Kidney epithelial cell (primary cell): ENCODE data around the gene THPO. TPM values are rescaled to one million over a fixed set of nuclear protein-coding genes. Genes with fewer than 3 reads are reported as not detected.

Experiments
- DNase-seq: peaks from one replicate; pipeline ENCODE4 v3.0.0-alpha.2; 2010; ENCODE audit warnings: low read depth
- H3K27me3 ChIP-seq: 2 replicates; pipeline ENCODE4 v1.6.0; 2011; ENCODE audit warnings: low read length; ENCODE audit not compliant: control insufficient read depth, insufficient read depth
- H3K36me3 ChIP-seq: 2 replicates; pipeline ENCODE4 v1.5.1; 2011; ENCODE audit warnings: low read length; ENCODE audit not compliant: control insufficient read depth, insufficient read depth
- H3K4me3 ChIP-seq: 2 replicates; pipeline ENCODE4 v1.5.1; 2011; ENCODE audit warnings: low read depth, mild to moderate bottlenecking, control low read depth, low read length
- CTCF ChIP-seq: IDR thresholded peaks from 2 replicates; pipeline ENCODE4 v1.5.1; 2011; ENCODE audit warnings: mild to moderate bottlenecking, moderate library complexity, low read length, control low read depth, inconsistent platforms; ENCODE audit not compliant: insufficient read depth, poor library complexity, severe bottlenecking
- total RNA-seq: library from RNA; depleted of rRNA; stranded (reverse); fragments of >200 nt; gene quantifications from 2 replicates; pipeline ENCODE4 v1.2.3, GENCODE V29; 2015

The THPO gene
- total RNA-seq, 1 donor from 2014 or later = 0.25 TPM

DNA sequence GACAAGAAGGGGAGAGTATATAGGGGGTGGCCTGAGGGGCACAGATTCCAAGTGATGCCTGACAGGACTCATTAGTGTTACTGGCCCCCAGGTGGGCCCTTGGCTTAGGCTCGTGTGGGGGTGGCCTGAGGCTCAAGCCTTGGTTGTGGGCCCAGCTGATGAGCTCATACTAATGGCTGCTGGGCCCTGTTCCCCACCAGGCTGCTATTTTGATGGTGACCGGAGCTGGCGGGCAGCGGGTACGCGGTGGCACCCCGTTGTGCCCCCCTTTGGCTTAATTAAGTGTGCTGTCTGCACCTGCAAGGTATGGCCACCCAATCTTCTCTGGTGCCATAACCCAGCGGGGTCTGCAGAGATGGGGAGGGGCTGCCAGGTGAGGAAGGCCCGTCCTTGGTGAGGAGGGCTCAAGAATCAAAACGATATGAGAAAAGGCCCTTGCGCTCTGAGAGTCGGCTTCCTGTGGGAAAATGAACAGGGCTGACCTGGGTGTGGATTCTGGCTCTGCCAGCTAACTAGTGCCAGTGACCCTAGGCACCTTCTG, 9.2 kb upstream of the THPO start:
- peaks cover 58% of the 10 kb centered on the region for H3K27me3 ChIP-seq
- H3K4me3 ChIP-seq = no peak overlapping the region
- no peaks in the 10 kb centered on the region for H3K36me3 ChIP-seq
- no peak for DNase-seq
- TF ChIP-seq CTCF = no peak

DNA sequence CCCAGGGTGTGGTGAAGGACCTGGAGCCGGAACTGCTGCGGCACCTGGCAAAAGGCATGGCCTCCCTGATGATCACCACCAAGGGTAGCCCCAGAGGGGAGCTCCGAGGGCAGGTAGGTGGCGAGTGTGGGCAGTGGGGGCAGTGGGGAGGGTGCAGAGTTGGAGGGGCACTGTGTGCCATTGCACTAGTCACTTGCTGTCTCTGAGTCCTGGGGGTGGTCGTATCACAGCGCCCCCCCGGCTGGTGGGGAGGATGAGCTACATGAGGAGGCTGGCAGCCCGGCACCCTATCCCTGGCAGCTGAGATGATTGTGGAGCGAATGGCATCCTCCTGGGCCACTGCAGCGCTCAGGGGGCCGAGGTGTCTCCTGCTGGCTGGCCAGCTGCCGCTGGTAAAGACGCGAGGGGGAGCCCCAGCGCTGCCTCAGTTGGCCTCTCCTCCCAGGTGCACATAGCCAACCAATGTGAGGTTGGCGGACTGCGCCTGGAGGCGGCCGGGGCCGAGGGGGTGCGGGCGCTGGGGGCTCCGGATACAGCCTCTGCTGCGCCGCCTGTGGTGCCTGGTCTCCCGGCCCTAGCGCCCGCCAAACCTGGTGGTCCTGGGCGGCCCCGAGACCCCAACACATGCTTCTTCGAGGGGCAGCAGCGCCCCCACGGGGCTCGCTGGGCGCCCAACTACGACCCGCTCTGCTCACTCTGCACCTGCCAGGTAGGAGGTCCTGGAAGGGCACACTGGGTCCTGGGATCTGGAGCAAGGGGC, 8.2 kb upstream of the THPO start:
- DNase-seq = no peak
- TF ChIP-seq CTCF = no peak
- Histone ChIP-seq H3K36me3 (no peaks in the 10 kb centered on the region), H3K27me3 (peaks cover 67% of the 10 kb centered on the region), H3K4me3 (no peak overlapping the region)

- Histone ChIP-seq H3K4me3 (no peak overlapping the region), H3K27me3 (peaks cover 74% of the 10 kb centered on the region), H3K36me3 (no peaks in the 10 kb centered on the region)
- TF ChIP-seq CTCF = no peak
- no peak for DNase-seq
These were observed 6.9 kb upstream of the THPO start for GRCh38 chr3:184384856-184385422.

- no peak overlapping the region for H3K4me3 ChIP-seq
- no peak for TF ChIP-seq CTCF
- no peak for DNase-seq
- H3K36me3 ChIP-seq = no peaks in the 10 kb centered on the region
- H3K27me3 ChIP-seq = peaks cover 71% of the 10 kb centered on the region
These were observed 6.3 kb upstream of the THPO start for GRCh38 chr3:184384342-184384741.

DNA sequence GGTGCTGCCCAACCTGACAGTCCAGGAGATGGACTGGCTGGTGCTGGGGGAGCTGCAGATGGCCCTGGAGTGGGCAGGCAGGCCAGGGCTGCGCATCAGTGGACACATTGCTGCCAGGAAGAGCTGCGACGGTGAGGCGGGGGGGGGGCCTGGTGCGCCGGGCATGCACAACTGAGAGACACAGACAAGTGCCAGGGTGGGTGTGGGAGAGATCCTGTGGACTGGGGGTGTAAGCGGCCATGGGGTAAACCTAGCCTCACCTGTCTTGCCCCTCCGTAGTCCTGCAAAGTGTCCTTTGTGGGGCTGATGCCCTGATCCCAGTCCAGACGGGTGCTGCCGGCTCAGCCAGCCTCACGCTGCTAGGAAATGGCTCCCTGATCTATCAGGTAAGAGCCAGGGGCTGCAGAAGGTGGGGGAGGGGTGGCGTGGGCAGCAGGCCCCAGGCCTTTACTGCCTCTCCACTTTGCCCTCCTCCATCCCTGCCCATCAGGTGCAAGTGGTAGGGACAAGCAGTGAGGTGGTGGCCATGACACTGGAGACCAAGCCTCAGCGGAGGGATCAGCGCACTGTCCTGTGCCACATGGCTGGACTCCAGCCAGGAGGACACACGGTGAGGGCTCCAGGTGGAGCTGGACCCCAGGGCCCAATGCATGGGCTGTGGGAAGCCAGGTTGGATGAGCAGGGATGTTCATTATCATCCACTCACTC, 5.2 kb upstream of the THPO start:
- no peak overlapping the region for H3K4me3 ChIP-seq
- no peak for DNase-seq
- H3K36me3 ChIP-seq = no peaks in the 10 kb centered on the region
- no peak for TF ChIP-seq CTCF
- H3K27me3 ChIP-seq = peaks cover 74% of the 10 kb centered on the region
